D721Med (cell line): ENCODE measurements around the gene GALNT18.

Experiments
- DNase-seq: peaks from one replicate; pipeline ENCODE4 v3.0.0; 2011; ENCODE audit warnings: low spot score; ENCODE audit not compliant: insufficient read length
- FAIRE-seq: peaks from 2 replicates; lab custom pipeline; 2011; peaks lifted over from hg19 to GRCh38; lab: Jason Lieb, UNC
- TF ChIP-seq, protein P1 (sequence below): IDR thresholded peaks from 2 replicates; pipeline ENCODE4 v1.5.1; 2012; ENCODE audit warnings: mild to moderate bottlenecking, control low read depth; ENCODE audit not compliant: insufficient read depth; ENCODE audit errors: missing control alignments

Gene GALNT18

DNA sequence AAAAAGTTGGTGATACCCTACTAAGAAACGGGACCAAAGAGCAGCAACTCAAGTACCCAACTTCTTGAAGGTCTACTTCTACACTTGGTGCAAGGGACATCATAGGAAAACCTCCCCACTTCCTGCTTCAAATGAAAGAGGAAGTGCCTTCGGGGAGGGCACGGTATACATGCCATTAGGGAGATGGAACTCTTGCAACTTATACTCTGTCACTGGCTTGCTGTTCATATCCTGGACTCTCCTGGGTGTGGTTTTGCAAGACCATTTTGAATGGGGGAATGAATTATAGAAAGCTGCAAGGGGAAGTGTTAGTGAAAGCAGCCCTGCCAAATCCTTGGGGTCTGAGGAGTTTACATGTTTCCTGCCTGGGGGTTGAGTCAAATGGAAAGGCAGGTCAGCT lies 310.6 kb downstream of the GALNT18 start:
- no peak for DNase-seq
- no peak for FAIRE-seq
- TF ChIP-seq, protein P1, sequence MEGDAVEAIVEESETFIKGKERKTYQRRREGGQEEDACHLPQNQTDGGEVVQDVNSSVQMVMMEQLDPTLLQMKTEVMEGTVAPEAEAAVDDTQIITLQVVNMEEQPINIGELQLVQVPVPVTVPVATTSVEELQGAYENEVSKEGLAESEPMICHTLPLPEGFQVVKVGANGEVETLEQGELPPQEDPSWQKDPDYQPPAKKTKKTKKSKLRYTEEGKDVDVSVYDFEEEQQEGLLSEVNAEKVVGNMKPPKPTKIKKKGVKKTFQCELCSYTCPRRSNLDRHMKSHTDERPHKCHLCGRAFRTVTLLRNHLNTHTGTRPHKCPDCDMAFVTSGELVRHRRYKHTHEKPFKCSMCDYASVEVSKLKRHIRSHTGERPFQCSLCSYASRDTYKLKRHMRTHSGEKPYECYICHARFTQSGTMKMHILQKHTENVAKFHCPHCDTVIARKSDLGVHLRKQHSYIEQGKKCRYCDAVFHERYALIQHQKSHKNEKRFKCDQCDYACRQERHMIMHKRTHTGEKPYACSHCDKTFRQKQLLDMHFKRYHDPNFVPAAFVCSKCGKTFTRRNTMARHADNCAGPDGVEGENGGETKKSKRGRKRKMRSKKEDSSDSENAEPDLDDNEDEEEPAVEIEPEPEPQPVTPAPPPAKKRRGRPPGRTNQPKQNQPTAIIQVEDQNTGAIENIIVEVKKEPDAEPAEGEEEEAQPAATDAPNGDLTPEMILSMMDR: no peak

DNA sequence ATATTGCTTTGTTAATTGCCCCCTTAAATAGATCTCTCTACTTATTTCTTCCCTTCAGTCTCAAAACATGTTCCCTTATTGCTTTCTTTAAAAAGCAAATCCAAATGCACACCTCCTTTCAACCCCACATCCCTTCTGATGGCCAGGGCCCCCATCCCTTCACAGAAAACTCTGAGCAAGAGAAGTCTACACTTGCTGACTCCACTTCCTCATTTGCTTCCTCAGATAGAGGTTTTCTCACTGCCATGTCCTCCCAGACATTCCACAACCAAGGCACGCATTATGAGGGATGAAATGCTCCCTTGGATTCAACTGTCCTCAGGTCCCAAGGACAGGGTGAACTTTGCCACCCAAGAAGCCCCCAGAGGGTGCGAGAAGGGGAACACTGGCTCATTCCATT lies 311.9 kb downstream of the GALNT18 start:
- FAIRE-seq (no peak), DNase-seq (no peak)
- TF ChIP-seq, protein P1: no peak

DNA sequence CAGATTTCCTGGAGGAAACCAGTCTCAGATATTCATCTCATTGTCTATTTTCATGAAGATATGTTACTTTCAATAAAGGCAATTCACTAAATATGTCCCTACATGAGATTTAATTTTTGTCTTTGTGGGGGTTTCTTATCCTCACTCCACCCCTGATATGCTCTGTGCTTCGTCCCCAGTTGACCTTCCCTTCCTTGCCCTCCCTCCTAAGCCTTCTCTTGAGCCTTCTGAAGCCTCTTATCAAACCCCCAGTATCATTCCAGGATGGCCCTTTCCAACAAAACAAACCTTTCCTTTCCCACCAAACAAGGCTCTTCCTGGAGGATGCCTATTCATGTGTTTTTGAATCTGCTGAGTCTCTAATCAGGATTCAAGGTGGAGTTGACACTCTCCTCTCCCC lies 313.6 kb downstream of the GALNT18 start:
- no peak for DNase-seq
- TF ChIP-seq, protein P1: no peak
- FAIRE-seq: no peak

DNA sequence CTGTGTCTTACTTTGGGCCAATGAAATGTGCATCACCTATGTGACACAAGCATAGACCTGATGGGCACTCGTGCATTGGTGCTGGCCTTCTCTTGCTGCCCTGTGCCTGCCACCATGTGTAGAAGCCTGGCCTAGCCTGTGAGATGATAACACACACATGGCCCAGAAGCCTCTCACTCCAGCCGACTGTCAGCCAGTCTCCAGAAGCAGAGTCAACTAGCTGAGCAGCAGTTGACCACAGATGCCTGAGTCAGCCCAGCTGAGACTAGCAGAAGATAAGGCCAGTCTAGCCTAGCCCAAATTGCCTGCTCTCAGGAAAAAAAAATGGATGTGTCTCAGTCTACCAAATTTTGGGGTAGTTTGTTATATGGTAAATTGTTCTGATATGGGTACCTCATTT lies 314.9 kb downstream of the GALNT18 start:
- DNase-seq: no peak
- TF ChIP-seq, protein P1: no peak
- FAIRE-seq: no peak

DNA sequence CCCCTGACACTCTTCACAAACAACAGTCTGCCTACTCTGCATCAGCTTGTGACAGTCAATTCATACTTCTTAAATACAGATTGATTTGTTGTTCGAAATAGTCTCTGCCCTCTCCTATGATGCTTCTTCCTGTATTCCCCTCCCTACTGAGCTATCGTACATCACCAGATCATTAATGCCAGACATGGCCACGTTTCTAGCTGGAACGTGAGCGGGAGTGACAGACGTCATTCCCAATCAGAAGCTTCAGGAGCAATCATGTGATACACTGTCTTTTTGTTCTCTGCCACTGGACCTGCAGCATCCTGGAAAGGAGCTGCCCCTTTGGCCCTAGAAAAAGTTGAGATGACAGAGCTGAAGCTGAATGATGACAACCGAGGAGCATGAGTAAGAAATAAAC lies 317.3 kb downstream of the GALNT18 start:
- TF ChIP-seq, protein P1: no peak
- FAIRE-seq: no peak

DNA sequence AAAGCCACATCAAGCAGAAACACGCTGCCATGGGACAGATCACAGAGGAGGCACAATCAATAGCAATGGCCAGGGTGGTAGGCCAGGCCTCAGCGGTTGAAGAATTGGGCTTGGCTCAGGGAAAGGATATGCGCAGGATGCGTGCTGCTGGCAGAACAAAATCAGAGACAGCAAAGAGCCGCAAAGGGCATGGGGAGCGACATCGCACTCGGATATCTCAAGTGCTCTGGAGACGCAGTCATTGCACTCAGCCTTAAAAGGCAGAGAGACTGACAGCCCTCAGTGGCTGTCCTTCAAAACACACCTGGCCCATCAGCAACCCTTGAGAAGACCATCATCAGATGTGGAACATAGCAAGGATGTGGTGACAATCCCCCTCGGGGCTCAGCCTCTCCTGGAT lies 319.2 kb downstream of the GALNT18 start:
- TF ChIP-seq, protein P1: no peak
- no peak for DNase-seq
- no peak for FAIRE-seq

More for the DNA sequence above, 317.3 kb downstream of the GALNT18 start:
- DNase-seq: no peak

DNA sequence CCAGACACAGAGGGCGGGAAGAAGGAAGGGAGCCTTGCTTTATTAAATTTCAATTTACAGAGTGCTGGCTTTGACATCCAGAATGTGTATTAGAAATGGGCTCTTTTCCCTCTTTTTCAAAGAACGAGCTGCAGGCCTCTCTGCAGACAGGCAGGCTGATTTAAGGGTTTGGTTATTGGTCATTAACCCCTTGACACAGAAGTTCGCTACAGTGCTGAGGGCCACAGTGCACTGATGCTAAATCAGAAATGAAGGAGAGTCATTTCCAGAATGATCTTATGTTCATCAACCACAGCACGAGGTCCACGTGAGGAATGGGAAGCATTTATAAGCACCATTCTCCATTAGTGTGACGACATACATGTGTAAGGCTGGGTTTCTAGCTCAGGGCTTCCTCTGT lies 320.6 kb downstream of the GALNT18 start:
- no peak for FAIRE-seq
- no peak for DNase-seq
- TF ChIP-seq, protein P1: no peak
